Effector memory CD4-positive, alpha-beta T cell (primary cell): ENCODE measurements around the gene HRNR.

Experiments used
- DNase-seq, 3 donors: peaks; one replicate each; pipeline ENCODE4 v3.0.0-alpha.2; 2020
- H3K27ac ChIP-seq: 2 replicates; pipeline ENCODE4 v1.7.0; 2013; ENCODE audit warnings: mild to moderate bottlenecking, low read length, moderate library complexity; ENCODE audit not compliant: insufficient read depth, poor library complexity, severe bottlenecking
- H3K27me3 ChIP-seq: replicated peaks from 2 replicates; pipeline ENCODE4 v1.7.0; 2013; ENCODE audit warnings: mild to moderate bottlenecking, low read length; ENCODE audit not compliant: insufficient read depth, control insufficient read depth, poor library complexity, severe bottlenecking
- H3K36me3 ChIP-seq: 2 replicates; pipeline ENCODE4 v1.7.0; 2013; ENCODE audit warnings: mild to moderate bottlenecking, low read length, moderate library complexity; ENCODE audit not compliant: control insufficient read depth, insufficient read depth
- H3K4me1 ChIP-seq: 2 replicates; pipeline ENCODE4 v1.7.0; 2013; ENCODE audit warnings: low read length, mild to moderate bottlenecking; ENCODE audit not compliant: control insufficient read depth, insufficient read depth, poor library complexity, severe bottlenecking
- H3K4me3 ChIP-seq: 2 replicates; pipeline ENCODE4 v1.7.0; 2013; ENCODE audit warnings: low read length, low read depth, mild to moderate bottlenecking; ENCODE audit not compliant: insufficient read depth, poor library complexity, severe bottlenecking
- H3K9me3 ChIP-seq: 2 replicates; pipeline ENCODE4 v1.7.0; 2013; ENCODE audit warnings: mild to moderate bottlenecking, low read length, moderate library complexity; ENCODE audit not compliant: control insufficient read depth

Gene HRNR

GRCh38 chr1:152169366-152170025 lies 54.5 kb downstream of the HRNR start:
- no peaks in the 10 kb centered on the region for H3K9me3 ChIP-seq
- no peaks in the 10 kb centered on the region for H3K36me3 ChIP-seq
- no peak for DNase-seq
- H3K4me3 ChIP-seq: no peak overlapping the region
- no peak overlapping the region for H3K27ac ChIP-seq
- H3K4me1 ChIP-seq: no peaks in the 10 kb centered on the region
- no peaks in the 10 kb centered on the region for H3K27me3 ChIP-seq

GRCh38 chr1:152168535-152168868 lies 55.5 kb downstream of the HRNR start:
- no peak for DNase-seq
- no peaks in the 10 kb centered on the region for H3K27me3 ChIP-seq
- no peaks in the 10 kb centered on the region for H3K9me3 ChIP-seq
- H3K4me1 ChIP-seq: no peaks in the 10 kb centered on the region
- H3K4me3 ChIP-seq: no peak overlapping the region
- no peak overlapping the region for H3K27ac ChIP-seq
- no peaks in the 10 kb centered on the region for H3K36me3 ChIP-seq

GRCh38 chr1:152167835-152168534 lies 56.0 kb downstream of the HRNR start:
- H3K27ac ChIP-seq: no peak overlapping the region
- no peaks in the 10 kb centered on the region for H3K36me3 ChIP-seq
- no peak for DNase-seq
- H3K9me3 ChIP-seq: no peaks in the 10 kb centered on the region
- no peaks in the 10 kb centered on the region for H3K4me1 ChIP-seq
- H3K4me3 ChIP-seq: no peak overlapping the region
- H3K27me3 ChIP-seq: no peaks in the 10 kb centered on the region

- no peaks in the 10 kb centered on the region for H3K36me3 ChIP-seq
- H3K9me3 ChIP-seq: no peaks in the 10 kb centered on the region
- H3K27ac ChIP-seq: no peak overlapping the region
- H3K4me3 ChIP-seq: no peak overlapping the region
- DNase-seq: no peak
- no peaks in the 10 kb centered on the region for H3K27me3 ChIP-seq
- H3K4me1 ChIP-seq: no peaks in the 10 kb centered on the region
Observed at GRCh38 chr1:152166966-152167365, 57.0 kb downstream of the HRNR start.

GRCh38 chr1:152165286-152166077 lies 58.5 kb downstream of the HRNR start:
- no peak for DNase-seq
- no peaks in the 10 kb centered on the region for H3K36me3 ChIP-seq
- H3K27ac ChIP-seq: no peak overlapping the region
- no peaks in the 10 kb centered on the region for H3K4me1 ChIP-seq
- H3K9me3 ChIP-seq: no peaks in the 10 kb centered on the region
- H3K27me3 ChIP-seq: no peaks in the 10 kb centered on the region
- H3K4me3 ChIP-seq: no peak overlapping the region

GRCh38 chr1:152164517-152165136 lies 59.4 kb downstream of the HRNR start:
- H3K36me3 ChIP-seq: no peaks in the 10 kb centered on the region
- no peaks in the 10 kb centered on the region for H3K27me3 ChIP-seq
- H3K4me1 ChIP-seq: no peaks in the 10 kb centered on the region
- H3K4me3 ChIP-seq: no peak overlapping the region
- no peak for DNase-seq
- H3K9me3 ChIP-seq: no peaks in the 10 kb centered on the region
- H3K27ac ChIP-seq: no peak overlapping the region

- Histone ChIP-seq H3K36me3 (no peaks in the 10 kb centered on the region), H3K4me1 (no peaks in the 10 kb centered on the region), H3K27me3 (no peaks in the 10 kb centered on the region), H3K4me3 (no peak overlapping the region), H3K9me3 (no peaks in the 10 kb centered on the region), H3K27ac (no peak overlapping the region)
- DNase-seq: no peak
Observed at GRCh38 chr1:152162792-152163463, 61.1 kb downstream of the HRNR start.
